Spleen (tissue), 11 donors: ENCODE results near the gene CACNA2D4. TPM values are rescaled to one million over a fixed set of nuclear protein-coding genes. Genes with fewer than 3 reads are reported as not detected.

ENCODE experiments used
- DNase-seq: peaks from one replicate; pipeline ENCODE4 v3.0.0-alpha.2; 2020
- H3K27ac ChIP-seq, 8 donors: fragments of 200-600 bp; sonication (generic) in 7 of 8; 1 replicate in 4 of 8; 2 replicates in 4 of 8; pipeline versions ENCODE4 v1.5.0 to v1.8.0; 2016 to 2021; ENCODE audit warnings: inconsistent platforms in 4 of 8, mild to moderate bottlenecking in 4 of 8, moderate library complexity in 1 of 8
- H3K27me3 ChIP-seq, 7 donors: fragments of 200-600 bp; sonication (generic) in 6 of 7; replicated peaks in 1 of 7; 1 replicate in 4 of 7; 2 replicates in 3 of 7; pipeline versions ENCODE4 v1.5.0 to v1.8.0; 2016 to 2021; ENCODE audit warnings: inconsistent platforms in 3 of 7, mild to moderate bottlenecking in 1 of 7
- H3K36me3 ChIP-seq, 6 donors: fragments of 200-600 bp; sonication (generic) in 5 of 6; 1 replicate in 4 of 6; 2 replicates in 2 of 6; pipeline versions ENCODE4 v1.5.0 to v1.8.0; 2016 to 2021; ENCODE audit warnings: inconsistent platforms in 2 of 6
- H3K4me1 ChIP-seq, 6 donors: fragments of 200-600 bp; sonication (generic) in 5 of 6; 1 replicate in 3 of 6; 2 replicates in 3 of 6; pipeline versions ENCODE4 v1.5.0 to v1.8.0; 2016 to 2021; ENCODE audit warnings: inconsistent platforms in 3 of 6
- H3K4me3 ChIP-seq, 8 donors: fragments of 200-600 bp; sonication (generic) in 7 of 8; 1 replicate in 4 of 8; 2 replicates in 4 of 8; pipeline versions ENCODE4 v1.5.0 to v1.8.0; 2016 to 2021; ENCODE audit warnings: inconsistent platforms in 4 of 8, mild to moderate bottlenecking in 4 of 8, moderate library complexity in 2 of 8
- H3K9me3 ChIP-seq, 8 donors: fragments of 200-600 bp; sonication (generic) in 7 of 8; 1 replicate in 4 of 8; 2 replicates in 4 of 8; pipeline versions ENCODE4 v1.5.0 to v1.8.0; 2016 to 2021; ENCODE audit warnings: inconsistent platforms in 4 of 8
- POLR2A ChIP-seq, 3 donors: fragments of 450-650 bp; IDR thresholded peaks; one replicate each; pipeline ENCODE4 v1.5.1; 2017; ENCODE audit warnings: antibody characterized with exemption in 3 of 3, mild to moderate bottlenecking in 1 of 3
- POLR2AphosphoS5 ChIP-seq, 3 donors: sonication (generic); formaldehyde crosslinking; IDR thresholded peaks; one replicate each; pipeline ENCODE4 v1.5.1; 2017; ENCODE audit warnings: antibody characterized with exemption in 3 of 3
- WGBS, 5 donors: extraction: QIAGEN DNeasy Blood & Tissue Kit in 3 of 5; methylation state at CpG; one replicate each; pipeline versions ENCODE4 v1.1.5 to v1.1.7; 2013 to 2018; 5-methylcytosine and 5-hydroxymethylcytosine counted together
- intact Hi-C: fragments of 100-400 bp; cut with DNase I; formaldehyde crosslinking; loops from one replicate; pipeline ENCODE4 v1.15.0; 2023; ENCODE audit warnings: low total_unique reads
- polyA plus RNA-seq, 3 donors: library from polyadenylated mRNA; stranded (reverse); fragments of 200-250 nt; gene quantifications; one replicate each; pipeline ENCODE4 v1.2.1, GENCODE V29; 2013
- total RNA-seq, 7 donors: library from RNA; depleted of rRNA in 3 of 7; stranded (reverse); fragments of >200 nt in 3 of 7; fragmentation: NEBNext Ultra II Directional in 4 of 7; extraction: Animal tissue kit (Norgen Biotek cat#: 25700) in 4 of 7; gene quantifications; one replicate each; pipeline versions ENCODE4 v1.1.0 to v1.2.1, GENCODE V29; 2016 to 2021
- TF ChIP-seq, protein P1 (sequence below), 11 experiments: fragments of 200-600 bp in 7 of 11; fragments of 450-650 bp in 4 of 11; sonication (generic) in 4 of 11; IDR thresholded peaks in 8 of 11; conservative IDR thresholded peaks in 3 of 11; 1 replicate in 7 of 11; 2 replicates in 4 of 11; pipeline versions ENCODE4 v1.4.0 to v1.8.0; 2016 to 2021; ENCODE audit warnings: antibody characterized with exemption in 11 of 11, inconsistent platforms in 4 of 11, mild to moderate bottlenecking in 1 of 11
- donor health status: healthy with polysubstance abuse.
- donor health status: DM: no; HTN: no; CAD: no; lungs with moderate emphysema.
- donor health status: DM: no; HTN: no; CAD: no.
- donor health status: Bipolar disorder and iron deficiency.
- donor health status: healthy.
- donor health status: DM: no; HTN: no; CAD: no.
- donor health status: DM: yes; HTN: yes; CAD: no.

CACNA2D4 gene
- total and polyA plus RNA-seq, 10 donors = 3.3 to 11.8 (median 7.0) TPM

DNA sequence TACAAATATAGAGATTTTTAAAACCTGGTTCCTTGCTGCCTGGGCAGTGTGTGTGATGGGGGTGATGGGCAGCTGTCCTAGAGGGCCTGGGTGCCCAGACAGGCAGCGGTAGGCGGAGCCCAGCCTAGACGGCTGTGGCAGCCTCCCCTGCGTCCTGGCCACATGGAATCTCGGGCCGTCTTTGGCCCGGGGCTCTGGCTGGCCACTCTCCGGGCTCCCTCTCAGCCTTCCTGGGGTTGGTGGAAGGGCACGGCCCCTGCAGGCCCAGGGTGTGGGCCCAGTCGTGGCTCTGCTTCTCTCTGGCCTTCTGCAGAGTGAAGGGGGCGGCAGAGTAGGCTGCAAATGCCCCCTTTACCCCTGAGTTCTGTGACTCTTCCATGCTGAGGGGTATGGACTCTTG is 95.8 kb downstream of the CACNA2D4 start:
- Histone ChIP-seq H3K36me3 (no peaks in the 10 kb centered on the region), H3K4me3 (no peak overlapping the region), H3K9me3 (no peaks in the 10 kb centered on the region), H3K4me1 (peaks cover 0 to 13% (median 0%) of the 10 kb centered on the region in 6 donors), H3K27me3 (peaks cover 0 to 72% (median 30%) of the 10 kb centered on the region in 7 donors), H3K27ac (no peak overlapping the region)
- TF ChIP-seq, protein P1, sequence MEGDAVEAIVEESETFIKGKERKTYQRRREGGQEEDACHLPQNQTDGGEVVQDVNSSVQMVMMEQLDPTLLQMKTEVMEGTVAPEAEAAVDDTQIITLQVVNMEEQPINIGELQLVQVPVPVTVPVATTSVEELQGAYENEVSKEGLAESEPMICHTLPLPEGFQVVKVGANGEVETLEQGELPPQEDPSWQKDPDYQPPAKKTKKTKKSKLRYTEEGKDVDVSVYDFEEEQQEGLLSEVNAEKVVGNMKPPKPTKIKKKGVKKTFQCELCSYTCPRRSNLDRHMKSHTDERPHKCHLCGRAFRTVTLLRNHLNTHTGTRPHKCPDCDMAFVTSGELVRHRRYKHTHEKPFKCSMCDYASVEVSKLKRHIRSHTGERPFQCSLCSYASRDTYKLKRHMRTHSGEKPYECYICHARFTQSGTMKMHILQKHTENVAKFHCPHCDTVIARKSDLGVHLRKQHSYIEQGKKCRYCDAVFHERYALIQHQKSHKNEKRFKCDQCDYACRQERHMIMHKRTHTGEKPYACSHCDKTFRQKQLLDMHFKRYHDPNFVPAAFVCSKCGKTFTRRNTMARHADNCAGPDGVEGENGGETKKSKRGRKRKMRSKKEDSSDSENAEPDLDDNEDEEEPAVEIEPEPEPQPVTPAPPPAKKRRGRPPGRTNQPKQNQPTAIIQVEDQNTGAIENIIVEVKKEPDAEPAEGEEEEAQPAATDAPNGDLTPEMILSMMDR (IDR thresholded peaks at IDR 0.05 in 8 of 11, conservative IDR thresholded peaks at IDR 0.05 in 3 of 11) = no peak
- no peak for DNase-seq
- intact Hi-C loops = no loop called here
- WGBS, 5 donors = 71 to 88% (median 81%) methylated on average over 6 to 11 of the region's 11 CpGs

DNA sequence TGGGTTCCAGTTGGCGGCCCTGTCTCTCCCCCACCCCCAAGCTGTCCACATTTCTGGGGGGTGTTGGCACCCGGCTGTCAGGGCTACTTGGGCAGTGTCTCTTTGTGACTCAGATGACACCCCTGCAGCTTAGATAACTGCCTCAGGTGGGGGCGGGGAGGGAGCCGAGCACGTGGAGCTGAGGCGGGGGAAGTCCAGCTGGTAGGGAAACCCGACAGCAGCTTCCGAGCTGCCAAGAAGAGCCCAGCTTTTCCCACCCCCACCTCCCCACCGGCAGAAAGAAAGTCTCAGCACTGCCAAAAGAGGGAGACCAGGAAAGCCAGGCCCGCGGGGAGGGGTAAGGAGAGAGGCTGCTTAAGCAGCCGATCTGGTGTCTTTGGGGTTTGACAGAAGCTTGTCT is 96.6 kb downstream of the CACNA2D4 start:
- H3K27me3 ChIP-seq = peaks cover 0 to 63% (median 30%) of the 10 kb centered on the region in 7 donors
- TF ChIP-seq POLR2A (IDR thresholded peaks at IDR 0.05) (no peak), POLR2AphosphoS5 (IDR thresholded peaks at IDR 0.05) (no peak)
- TF ChIP-seq, protein P1 (IDR thresholded peaks at IDR 0.05 in 8 of 11, conservative IDR thresholded peaks at IDR 0.05 in 3 of 11) = no peak
- H3K27ac ChIP-seq = no peak overlapping the region
- DNase-seq = no peak
- intact Hi-C loops = no loop called here
- H3K4me1 ChIP-seq = peaks cover 0 to 13% (median 0%) of the 10 kb centered on the region in 6 donors
- H3K4me3 ChIP-seq = no peak overlapping the region
- no peaks in the 10 kb centered on the region for H3K36me3 ChIP-seq
- WGBS, 5 donors = 34 to 47% (median 36%) methylated on average over 11 to 12 of the region's 12 CpGs
- H3K9me3 ChIP-seq = no peaks in the 10 kb centered on the region

DNA sequence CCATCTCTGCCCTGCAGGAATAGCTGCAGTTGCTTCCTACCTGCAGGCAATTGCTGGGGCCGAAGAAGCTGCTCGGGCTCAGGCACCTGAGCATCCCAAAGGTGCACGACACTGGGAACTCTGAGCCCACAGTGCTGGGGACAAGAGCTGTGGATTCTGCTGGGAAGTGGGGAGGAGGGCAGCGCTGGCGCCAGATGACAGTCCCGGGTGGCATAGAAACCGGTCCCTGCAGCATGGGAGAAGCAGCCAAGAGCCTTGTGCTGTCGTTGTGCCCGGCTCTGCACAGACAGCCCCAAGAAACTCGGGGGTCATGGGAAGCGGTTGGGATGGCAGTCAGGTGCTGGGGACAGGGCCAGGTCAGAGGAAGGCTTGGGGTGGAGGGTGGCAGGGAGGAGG is 97.6 kb downstream of the CACNA2D4 start:
- intact Hi-C loops = no loop called here
- no peaks in the 10 kb centered on the region for H3K36me3 ChIP-seq
- peaks cover 0 to 56% (median 30%) of the 10 kb centered on the region in 7 donors for H3K27me3 ChIP-seq
- peaks cover 0 to 13% (median 0%) of the 10 kb centered on the region in 6 donors for H3K4me1 ChIP-seq
- H3K4me3 ChIP-seq = no peak overlapping the region
- TF ChIP-seq POLR2AphosphoS5 (IDR thresholded peaks at IDR 0.05) = no peak
- TF ChIP-seq, protein P1 (IDR thresholded peaks at IDR 0.05 in 8 of 11, conservative IDR thresholded peaks at IDR 0.05 in 3 of 11) = no peak
- TF ChIP-seq POLR2A (IDR thresholded peaks at IDR 0.05) = no peak
- no peak overlapping the region for H3K27ac ChIP-seq
- DNase-seq = no peak
- H3K9me3 ChIP-seq = no peaks in the 10 kb centered on the region
- WGBS, 5 donors = 67 to 86% (median 78%) methylated on average over 11 of the region's 11 CpGs

DNA sequence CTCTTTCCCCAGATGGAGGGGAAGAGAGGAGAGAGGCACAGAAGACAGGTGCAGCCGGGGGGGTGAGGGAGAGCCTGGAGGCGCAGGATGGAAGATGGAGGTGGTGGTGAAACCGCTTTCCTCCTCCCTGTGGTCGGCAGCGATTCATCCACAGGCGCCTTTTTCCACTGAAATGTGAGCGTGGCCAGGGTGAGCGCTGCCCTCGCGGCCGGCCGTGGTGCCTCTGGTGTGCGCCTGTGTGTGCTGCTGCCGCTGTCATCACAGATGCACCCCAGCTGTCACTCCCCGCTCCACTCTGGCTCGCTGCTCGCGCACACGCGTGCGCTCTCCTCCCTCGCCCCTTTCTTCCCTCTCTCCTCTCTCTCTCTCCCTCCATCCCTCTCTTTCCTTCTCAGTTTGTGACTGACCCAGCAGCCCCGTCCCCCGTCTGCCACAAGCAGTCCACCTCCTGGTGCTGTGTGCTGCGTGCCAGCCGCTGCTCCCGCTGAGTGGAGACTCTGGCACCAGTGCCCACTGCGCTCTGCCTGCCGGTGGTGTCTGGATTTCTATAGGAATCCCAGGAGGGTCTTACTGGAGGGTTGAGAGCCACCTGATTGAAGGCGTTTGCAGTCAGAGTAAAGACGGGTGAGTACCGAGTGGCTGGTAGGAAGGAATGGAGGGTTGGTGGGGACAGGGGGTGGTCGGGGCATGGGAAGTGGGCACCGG is 98.1 kb downstream of the CACNA2D4 start, which contains the start of gene LRTM2:
Gene LRTM2, plus strand, starts transcription at position 375 of the 705 bp plus-strand sequence. CDS start 7,584 bp downstream, outside the sequence.
- H3K27me3 ChIP-seq = peaks cover 0 to 56% (median 30%) of the 10 kb centered on the region in 7 donors
- TF ChIP-seq POLR2A (IDR thresholded peaks at IDR 0.05) = no peak
- peak in 1 of 3 donors; percentile 22 for TF ChIP-seq POLR2AphosphoS5 (IDR thresholded peaks at IDR 0.05)
- no peak for DNase-seq
- H3K27ac ChIP-seq = no peak within 1 kb of the TSS
- H3K4me1 ChIP-seq = peaks cover 0 to 13% (median 0%) of the 10 kb centered on the region in 6 donors
- no peaks in the 10 kb centered on the region for H3K9me3 ChIP-seq
- WGBS, 5 donors = 12 to 24% (median 16%) methylated on average over 34 of the region's 34 CpGs
- intact Hi-C loops = no loop called here
- no peaks in the 10 kb centered on the region for H3K36me3 ChIP-seq
- H3K4me3 ChIP-seq = no peak within 1 kb of the TSS
